Astrocyte (in vitro differentiated cells and primary cell): Measurements from ENCODE around the gene HLA-DQB2. TPM values are rescaled to one million over a fixed set of nuclear protein-coding genes. Genes with fewer than 3 reads are reported as not detected.

Experiments used
- DNase-seq: peaks from one replicate; pipeline ENCODE4 v3.0.0-alpha.2; 2010; ENCODE audit warnings: low read depth
- FAIRE-seq: peaks from 2 replicates; lab custom pipeline; 2011; peaks lifted over from hg19 to GRCh38; lab: Jason Lieb, UNC
- H2AFZ ChIP-seq: 2 replicates; pipeline ENCODE4 v1.6.0; 2012; ENCODE audit warnings: low read depth, low read length, inconsistent platforms
- H3K27ac ChIP-seq: 2 replicates; pipeline ENCODE4 v1.5.1; 2011; ENCODE audit warnings: low read depth, low read length, inconsistent platforms
- H3K27me3 ChIP-seq: 2 replicates; pipeline ENCODE4 v1.6.0; 2011; ENCODE audit warnings: low read length, inconsistent platforms; ENCODE audit not compliant: insufficient read depth
- H3K36me3 ChIP-seq: 2 replicates; pipeline ENCODE4 v1.5.1; 2011; ENCODE audit warnings: low read length, inconsistent platforms; ENCODE audit not compliant: insufficient read depth
- H3K4me1 ChIP-seq: 2 replicates; pipeline ENCODE4 v1.5.1; 2011; ENCODE audit warnings: low read length, inconsistent platforms; ENCODE audit not compliant: insufficient read depth
- H3K4me2 ChIP-seq: 2 replicates; pipeline ENCODE4 v1.6.0; 2012; ENCODE audit warnings: low read length, inconsistent platforms
- H3K4me3 ChIP-seq: 2 replicates; pipeline ENCODE4 v1.5.1; 2011; ENCODE audit warnings: low read depth, mild to moderate bottlenecking, low read length, inconsistent platforms; ENCODE audit not compliant: insufficient read depth
- H3K79me2 ChIP-seq: 2 replicates; pipeline ENCODE4 v1.6.0; 2012; ENCODE audit warnings: mild to moderate bottlenecking, low read length, inconsistent platforms; ENCODE audit not compliant: insufficient read depth
- H3K9ac ChIP-seq: 2 replicates; pipeline ENCODE4 v1.6.0; 2012; ENCODE audit warnings: mild to moderate bottlenecking, low read length, inconsistent platforms
- H3K9me3 ChIP-seq: 2 replicates; pipeline ENCODE4 v1.5.1; 2012; ENCODE audit warnings: low read depth, mild to moderate bottlenecking, low read length, inconsistent platforms; ENCODE audit not compliant: insufficient read depth
- H4K20me1 ChIP-seq: 2 replicates; pipeline ENCODE4 v1.6.0; 2012; ENCODE audit warnings: low read length, inconsistent platforms; ENCODE audit not compliant: insufficient read depth
- H3K27ac Mint-ChIP-seq: one replicate; pipeline ENCODE4 v1.8.0; 2021; ENCODE audit warnings: mild to moderate bottlenecking, mixed read lengths; ENCODE audit not compliant: unreplicated experiment
- H3K27me3 Mint-ChIP-seq: one replicate; pipeline ENCODE4 v1.8.0; 2021; ENCODE audit warnings: low read depth, mixed read lengths; ENCODE audit not compliant: unreplicated experiment
- H3K36me3 Mint-ChIP-seq: one replicate; pipeline ENCODE4 v1.8.0; 2021; ENCODE audit warnings: low read depth, mixed read lengths; ENCODE audit not compliant: unreplicated experiment
- H3K4me1 Mint-ChIP-seq: one replicate; pipeline ENCODE4 v1.8.0; 2021; ENCODE audit warnings: low read depth, mixed read lengths; ENCODE audit not compliant: unreplicated experiment
- H3K4me3 Mint-ChIP-seq: one replicate; pipeline ENCODE4 v1.8.0; 2021; ENCODE audit warnings: mild to moderate bottlenecking, moderate library complexity, mixed read lengths; ENCODE audit not compliant: unreplicated experiment
- H3K9me3 Mint-ChIP-seq: one replicate; pipeline ENCODE4 v1.8.0; 2021; ENCODE audit warnings: mild to moderate bottlenecking, mixed read lengths; ENCODE audit not compliant: unreplicated experiment
- EZH2 ChIP-seq: IDR thresholded peaks from 2 replicates; pipeline ENCODE4 v1.6.1; 2012; ENCODE audit warnings: mild to moderate bottlenecking, low read length, inconsistent platforms; ENCODE audit not compliant: insufficient read depth
- total RNA-seq: library from RNA; stranded (reverse); gene quantifications from 2 replicates; pipeline ENCODE4 v1.2.1, GENCODE V29; 2021
- TF ChIP-seq, protein P1 (sequence below): IDR thresholded peaks from 2 replicates; pipeline ENCODE4 v1.5.1; 2011; ENCODE audit warnings: low read depth, mild to moderate bottlenecking, inconsistent platforms, low read length, moderate library complexity; ENCODE audit not compliant: insufficient read depth

HLA-DQB2 gene
- total RNA-seq, 1 donor from 2014 or later, result not detected

DNA sequence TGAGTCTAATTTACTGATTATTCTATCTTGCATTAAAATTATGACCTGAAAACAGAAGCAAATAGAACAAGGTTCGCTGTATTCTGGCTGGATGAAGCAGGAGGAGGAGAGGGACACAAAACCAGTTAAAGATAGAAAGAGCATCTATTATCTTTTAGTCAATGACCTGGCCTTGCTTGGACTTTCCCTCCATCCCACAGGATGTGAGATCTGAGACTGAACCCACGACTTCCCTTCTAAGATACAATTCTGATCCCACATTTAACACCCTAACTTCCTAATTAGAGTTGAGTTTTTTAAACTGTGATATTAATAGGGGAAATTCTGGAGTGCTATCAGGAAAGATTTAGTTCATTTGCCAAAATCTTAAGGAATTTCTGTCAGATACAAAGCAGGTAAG is 25.2 kb downstream of the HLA-DQB2 start:
- DNase-seq (no peak), FAIRE-seq (no peak)
- TF ChIP-seq, protein P1, sequence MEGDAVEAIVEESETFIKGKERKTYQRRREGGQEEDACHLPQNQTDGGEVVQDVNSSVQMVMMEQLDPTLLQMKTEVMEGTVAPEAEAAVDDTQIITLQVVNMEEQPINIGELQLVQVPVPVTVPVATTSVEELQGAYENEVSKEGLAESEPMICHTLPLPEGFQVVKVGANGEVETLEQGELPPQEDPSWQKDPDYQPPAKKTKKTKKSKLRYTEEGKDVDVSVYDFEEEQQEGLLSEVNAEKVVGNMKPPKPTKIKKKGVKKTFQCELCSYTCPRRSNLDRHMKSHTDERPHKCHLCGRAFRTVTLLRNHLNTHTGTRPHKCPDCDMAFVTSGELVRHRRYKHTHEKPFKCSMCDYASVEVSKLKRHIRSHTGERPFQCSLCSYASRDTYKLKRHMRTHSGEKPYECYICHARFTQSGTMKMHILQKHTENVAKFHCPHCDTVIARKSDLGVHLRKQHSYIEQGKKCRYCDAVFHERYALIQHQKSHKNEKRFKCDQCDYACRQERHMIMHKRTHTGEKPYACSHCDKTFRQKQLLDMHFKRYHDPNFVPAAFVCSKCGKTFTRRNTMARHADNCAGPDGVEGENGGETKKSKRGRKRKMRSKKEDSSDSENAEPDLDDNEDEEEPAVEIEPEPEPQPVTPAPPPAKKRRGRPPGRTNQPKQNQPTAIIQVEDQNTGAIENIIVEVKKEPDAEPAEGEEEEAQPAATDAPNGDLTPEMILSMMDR, result no peak
- no peak for TF ChIP-seq EZH2
- Histone ChIP-seq H3K4me2 (no peak overlapping the region), H4K20me1 (no peaks in the 10 kb centered on the region), H3K4me1 (no peaks in the 10 kb centered on the region), H3K36me3 (no peaks in the 10 kb centered on the region), H3K4me3 (no peak overlapping the region), H2AFZ (no peak overlapping the region), H3K79me2 (no peaks in the 10 kb centered on the region), H3K9ac (no peak overlapping the region), H3K27ac (no peak overlapping the region), H3K27me3 (no peaks in the 10 kb centered on the region), H3K9me3 (no peaks in the 10 kb centered on the region)
- H3K36me3 Mint-ChIP-seq, result no peaks in the 10 kb centered on the region
- H3K27me3 Mint-ChIP-seq, result no peaks in the 10 kb centered on the region
- H3K4me1 Mint-ChIP-seq, result no peaks in the 10 kb centered on the region
- peaks cover 2% of the 10 kb centered on the region for H3K9me3 Mint-ChIP-seq
- H3K4me3 Mint-ChIP-seq, result no peak overlapping the region
- H3K27ac Mint-ChIP-seq, result no peak overlapping the region

DNA sequence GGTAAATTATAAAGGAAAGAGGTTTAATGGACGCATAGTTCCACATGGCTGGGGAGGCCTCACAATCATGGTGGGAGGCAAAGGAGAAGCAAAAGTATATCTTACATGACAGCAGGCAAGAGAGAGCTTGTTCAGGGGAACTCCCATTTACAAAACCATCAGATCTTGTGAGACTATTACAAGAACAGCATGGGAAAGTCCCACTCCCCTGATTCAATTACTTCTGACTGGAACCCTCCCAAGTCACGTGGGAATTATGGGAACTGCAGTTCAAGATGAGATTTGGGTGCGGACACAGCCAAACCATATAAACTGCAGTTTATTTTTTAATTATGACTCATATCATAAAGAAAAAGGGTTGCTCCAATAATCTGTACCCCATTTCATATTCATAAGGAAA is 44.5 kb downstream of the HLA-DQB2 start:
- H3K4me1 ChIP-seq, result no peaks in the 10 kb centered on the region
- TF ChIP-seq, protein P1, result no peak
- TF ChIP-seq EZH2, result no peak
- no peak overlapping the region for H3K9ac ChIP-seq
- Mint-ChIP-seq H3K36me3 (no peaks in the 10 kb centered on the region), H3K4me3 (no peak overlapping the region), H3K27ac (no peak overlapping the region), H3K9me3 (no peaks in the 10 kb centered on the region), H3K27me3 (peaks cover 7% of the 10 kb centered on the region), H3K4me1 (no peaks in the 10 kb centered on the region)
- no peaks in the 10 kb centered on the region for H4K20me1 ChIP-seq
- no peaks in the 10 kb centered on the region for H3K27me3 ChIP-seq
- FAIRE-seq (no peak), DNase-seq (no peak)
- no peak overlapping the region for H3K4me2 ChIP-seq
- H3K79me2 ChIP-seq, result no peaks in the 10 kb centered on the region
- H3K4me3 ChIP-seq, result no peak overlapping the region
- H2AFZ ChIP-seq, result no peak overlapping the region
- H3K9me3 ChIP-seq, result no peaks in the 10 kb centered on the region
- no peak overlapping the region for H3K27ac ChIP-seq
- no peaks in the 10 kb centered on the region for H3K36me3 ChIP-seq

DNA sequence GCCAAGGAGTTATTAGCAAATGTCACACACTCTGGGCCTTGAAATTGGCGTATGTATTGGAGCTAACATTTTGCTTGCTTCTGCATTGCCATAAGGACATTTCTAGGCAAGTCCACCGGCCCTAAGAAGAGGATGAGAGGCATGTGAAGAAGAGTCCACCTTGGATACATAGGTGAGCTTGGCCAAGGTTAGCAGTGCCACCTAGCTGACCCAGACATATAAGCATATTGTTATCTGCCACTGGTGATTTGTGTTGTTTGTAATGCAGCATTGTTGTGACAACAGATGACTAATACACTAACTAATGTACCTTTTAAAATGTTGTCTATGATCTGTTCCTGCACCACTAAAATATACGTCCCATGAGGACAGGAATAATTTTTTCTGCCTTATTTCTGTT is 46.9 kb downstream of the HLA-DQB2 start:
- Histone ChIP-seq H3K4me2 (no peak overlapping the region), H4K20me1 (no peaks in the 10 kb centered on the region), H3K4me3 (no peak overlapping the region), H3K27me3 (peaks cover 2% of the 10 kb centered on the region), H3K9me3 (no peaks in the 10 kb centered on the region), H3K27ac (no peak overlapping the region), H2AFZ (no peak overlapping the region), H3K79me2 (no peaks in the 10 kb centered on the region), H3K36me3 (no peaks in the 10 kb centered on the region), H3K9ac (no peak overlapping the region), H3K4me1 (no peaks in the 10 kb centered on the region)
- H3K4me3 Mint-ChIP-seq, result no peak overlapping the region
- TF ChIP-seq, protein P1, result no peak
- TF ChIP-seq EZH2, result no peak
- H3K4me1 Mint-ChIP-seq, result no peaks in the 10 kb centered on the region
- no peak overlapping the region for H3K27ac Mint-ChIP-seq
- FAIRE-seq (no peak), DNase-seq (no peak)
- no peaks in the 10 kb centered on the region for H3K36me3 Mint-ChIP-seq
- peaks cover 11% of the 10 kb centered on the region for H3K27me3 Mint-ChIP-seq
- no peaks in the 10 kb centered on the region for H3K9me3 Mint-ChIP-seq
